Right lobe of liver (tissue), 6 donors: ENCODE measurements around the gene IL17B. TPM values are rescaled to one million over a fixed set of nuclear protein-coding genes. Genes with fewer than 3 reads are reported as not detected.
A peak's percentile ranks its signal among the peaks of the same experiment; 100 is the strongest.

Source experiments
- ATAC-seq, 4 donors: fragments of 200-7000 bp; cut with Tn5 transposase; one replicate each; pipeline ENCODE4 v1.9.1; 2020; ENCODE audit warnings: mild to moderate bottlenecking in 4 of 4, moderate library complexity in 4 of 4
- DNase-seq, 3 donors: peaks; one replicate each; pipeline ENCODE4 v3.0.0-alpha.2; 2020
- H3K27ac ChIP-seq, 3 donors: fragments of 200-600 bp; one replicate each; pipeline ENCODE4 v1.8.0; 2022
- H3K27me3 ChIP-seq, 2 donors: fragments of 200-600 bp; one replicate each; pipeline ENCODE4 v1.8.0; 2022
- H3K36me3 ChIP-seq, 4 donors: fragments of 200-600 bp; sonication (generic) in 1 of 4; one replicate each; pipeline versions ENCODE4 v1.5.1 to v1.8.0; 2017 to 2022; ENCODE audit warnings: control low read depth in 1 of 4
- H3K4me1 ChIP-seq, 4 donors: fragments of 200-600 bp; sonication (generic) in 1 of 4; one replicate each; pipeline versions ENCODE4 v1.5.1 to v1.8.0; 2017 to 2022; ENCODE audit warnings: control low read depth in 1 of 4
- H3K4me3 ChIP-seq, 3 donors: fragments of 200-600 bp; one replicate each; pipeline ENCODE4 v1.8.0; 2022
- H3K9me3 ChIP-seq, 4 donors: fragments of 200-600 bp; sonication (generic) in 1 of 4; one replicate each; pipeline versions ENCODE4 v1.5.1 to v1.8.0; 2017 to 2022; ENCODE audit warnings: control low read depth in 1 of 4
- CTCF ChIP-seq, 4 donors: fragments of 200-600 bp in 3 of 4; fragments of 450-650 bp in 1 of 4; IDR thresholded peaks; one replicate each; pipeline versions ENCODE4 v1.5.1 to v1.8.0; 2016 to 2022; ENCODE audit warnings: antibody characterized with exemption in 4 of 4, mild to moderate bottlenecking in 2 of 4
- POLR2A ChIP-seq: fragments of 450-650 bp; IDR thresholded peaks from one replicate; pipeline ENCODE4 v1.6.1; 2017; ENCODE audit warnings: antibody characterized with exemption, mild to moderate bottlenecking
- WGBS: methylation state at CpG from one replicate; pipeline ENCODE4 v1.1.6; 2018; ENCODE audit warnings: low coverage, low lambda C conversion rate; ENCODE audit not compliant: insufficient coverage; ENCODE audit errors: missing lambda C conversion rate; 5-methylcytosine and 5-hydroxymethylcytosine counted together
- intact Hi-C, 2 donors: fragments of 100-400 bp; cut with DNase I; formaldehyde crosslinking; loops; one replicate each; pipeline versions ENCODE4 v1.11.2 to v1.14.1; 2022
- total RNA-seq, 6 experiments: library from RNA; depleted of rRNA in 2 of 6; stranded (reverse); fragments of >200 nt in 2 of 6; fragmentation: NEBNext Ultra II Directional in 3 of 6; extraction: Animal tissue kit (Norgen Biotek cat#: 25700) in 3 of 6; gene quantifications; one replicate each; pipeline versions ENCODE4 v1.1.0 to v1.2.4, GENCODE V29; 2016 to 2023
- donor health status: DM: no; HTN: yes; CAD: no.
- donor health status: DM: no; HTN: no; CAD: no.
- donor health status: DM: no; HTN: no; CAD: no.
- donor health status: DM: no; HTN: yes; CAD: no.
- donor health status: DM: no; HTN: yes; CAD: no.

Gene IL17B
- total RNA-seq, 6 experiments from 2014 or later: not detected

GRCh38 chr5:149358294-149358651 lies 20.8 kb downstream of the IL17B start:
- no peaks in the 10 kb centered on the region for H3K27me3 ChIP-seq
- ATAC-seq (peak; percentile 31 to 48 (median 41)), DNase-seq (peak; percentile 51 to 68 (median 61))
- WGBS: 2% methylated on average over 10 of the region's 18 CpGs
- peaks cover 0 to 6% (median 0%) of the 10 kb centered on the region in 4 donors for H3K36me3 ChIP-seq
- intact Hi-C loops: no loop called here
- no peaks in the 10 kb centered on the region for H3K4me1 ChIP-seq
- H3K9me3 ChIP-seq: no peaks in the 10 kb centered on the region
- TF ChIP-seq CTCF (IDR thresholded peaks at IDR 0.05) (no peak), POLR2A (no peak)
- no peak overlapping the region for H3K27ac ChIP-seq
- peak overlapping the region; percentile 52 to 67 (median 57) for H3K4me3 ChIP-seq

- intact Hi-C loops: no loop called here
- Histone ChIP-seq H3K27me3 (no peaks in the 10 kb centered on the region), H3K4me3 (peak within 1 kb of the TSS; percentile 52 to 67 (median 57)), H3K9me3 (no peaks in the 10 kb centered on the region), H3K27ac (no peak within 1 kb of the TSS), H3K4me1 (no peaks in the 10 kb centered on the region), H3K36me3 (peaks cover 0 to 6% (median under 1%) of the 10 kb centered on the region in 4 donors)
- ATAC-seq: peak; percentile 99 to 100 (median 99)
- peak; percentile 94 to 96 (median 95) for DNase-seq
- WGBS: 11% methylated on average over 12 of the region's 61 CpGs
- TF ChIP-seq CTCF (IDR thresholded peaks at IDR 0.05) (no peak), POLR2A (no peak)
Measured at GRCh38 chr5:149357370-149358293, 21.5 kb downstream of the IL17B start, which contains the start of gene PCYOX1L. Gene PCYOX1L (plus strand): TSS chr5:149358046. CDS start chr5:149358069, 23 bp downstream.

GRCh38 chr5:149356391-149356790 lies 22.7 kb downstream of the IL17B start:
- Histone ChIP-seq H3K4me1 (no peaks in the 10 kb centered on the region), H3K9me3 (no peaks in the 10 kb centered on the region), H3K27ac (no peak overlapping the region), H3K36me3 (peaks cover 0 to 13% (median 8%) of the 10 kb centered on the region in 4 donors), H3K27me3 (no peaks in the 10 kb centered on the region), H3K4me3 (no peak overlapping the region)
- 92% methylated on average over 8 of the region's 8 CpGs for WGBS
- TF ChIP-seq POLR2A: no peak
- no peak for TF ChIP-seq CTCF (IDR thresholded peaks at IDR 0.05)
- ATAC-seq (no peak), DNase-seq (no peak)
- intact Hi-C loops: no loop called here

GRCh38 chr5:149355688-149356087 lies 23.4 kb downstream of the IL17B start:
- Histone ChIP-seq H3K4me3 (no peak overlapping the region), H3K27me3 (no peaks in the 10 kb centered on the region), H3K36me3 (peaks cover 0 to 20% (median 11%) of the 10 kb centered on the region in 4 donors), H3K27ac (no peak overlapping the region), H3K9me3 (no peaks in the 10 kb centered on the region), H3K4me1 (no peaks in the 10 kb centered on the region)
- intact Hi-C loops: no loop called here
- DNase-seq (no peak), ATAC-seq (no peak)
- TF ChIP-seq CTCF (IDR thresholded peaks at IDR 0.05) (no peak), POLR2A (no peak)
- no CpG with 5 or more reads among the region's 1 CpG for WGBS
